Karpas-422 (cell line): ENCODE data around the gene CTNND2. TPM values are rescaled to one million over a fixed set of nuclear protein-coding genes. Genes with fewer than 3 reads are reported as not detected.

Source experiments
- DNase-seq: peaks from one replicate; pipeline ENCODE4 v3.0.0-alpha.2; 2015
- H2AFZ ChIP-seq: fragments of 200-600 bp; sonication (generic); 2 replicates; pipeline ENCODE4 v1.6.1; 2014; ENCODE audit warnings: antibody characterized with exemption, low read length, mixed read lengths
- H3K27ac ChIP-seq: fragments of 200-600 bp; sonication (generic); 2 replicates; pipeline ENCODE4 v1.5.1; 2014; ENCODE audit warnings: mild to moderate bottlenecking, low read length, moderate library complexity
- H3K27me3 ChIP-seq: fragments of 200-600 bp; sonication (generic); 2 replicates; pipeline ENCODE4 v1.6.1; 2014; ENCODE audit warnings: low read length, mixed read lengths
- H3K36me3 ChIP-seq: fragments of 200-600 bp; sonication (generic); 2 replicates; pipeline ENCODE4 v1.6.1; 2014; ENCODE audit warnings: low read length, mixed read lengths; ENCODE audit not compliant: insufficient read depth
- H3K4me1 ChIP-seq: fragments of 200-600 bp; sonication (generic); 2 replicates; pipeline ENCODE4 v1.6.1; 2014; ENCODE audit warnings: mild to moderate bottlenecking, low read length, mixed read lengths
- H3K4me2 ChIP-seq: fragments of 200-600 bp; sonication (generic); 2 replicates; pipeline ENCODE4 v1.6.1; 2014; ENCODE audit warnings: low read length, low read depth, mild to moderate bottlenecking; ENCODE audit not compliant: poor library complexity, severe bottlenecking
- H3K4me3 ChIP-seq: fragments of 200-600 bp; sonication (generic); 2 replicates; pipeline ENCODE4 v1.5.1; 2014; ENCODE audit warnings: mild to moderate bottlenecking, antibody characterized with exemption, low read length, mixed read lengths
- H3K79me2 ChIP-seq: fragments of 200-600 bp; sonication (generic); 2 replicates; pipeline ENCODE4 v1.6.1; 2014; ENCODE audit warnings: mild to moderate bottlenecking, low read length, mixed read lengths
- H3K9ac ChIP-seq: fragments of 200-600 bp; sonication (generic); 2 replicates; pipeline ENCODE4 v1.6.0; 2014; ENCODE audit warnings: low read length
- H3K9me2 ChIP-seq: fragments of 200-600 bp; sonication (generic), shearing (Covaris generic); replicated peaks from 2 replicates; pipeline ENCODE4 v1.6.0; 2014; ENCODE audit warnings: mild to moderate bottlenecking, low read length, moderate library complexity; ENCODE audit not compliant: insufficient read depth
- H3K9me3 ChIP-seq: fragments of 300-700, 200-600 bp; sonication (generic); 2 replicates; pipeline ENCODE4 v1.6.1; 2014; ENCODE audit warnings: low read length, mixed read lengths
- H4K20me1 ChIP-seq: fragments of 200-600 bp; sonication (generic); 2 replicates; pipeline ENCODE4 v1.6.1; 2014; ENCODE audit warnings: mild to moderate bottlenecking, antibody characterized with exemption, low read length, low read depth; ENCODE audit not compliant: insufficient read depth
- total RNA-seq: library from RNA; depleted of rRNA; stranded (reverse); fragments of >200 nt; shearing (Covaris generic); gene quantifications from 2 replicates; pipeline ENCODE4 v1.2.3, GENCODE V29; 2014; ENCODE audit warnings: low replicate concordance

CTNND2 gene
- total RNA-seq, 1 experiment from 2014 or later = not detected

DNA sequence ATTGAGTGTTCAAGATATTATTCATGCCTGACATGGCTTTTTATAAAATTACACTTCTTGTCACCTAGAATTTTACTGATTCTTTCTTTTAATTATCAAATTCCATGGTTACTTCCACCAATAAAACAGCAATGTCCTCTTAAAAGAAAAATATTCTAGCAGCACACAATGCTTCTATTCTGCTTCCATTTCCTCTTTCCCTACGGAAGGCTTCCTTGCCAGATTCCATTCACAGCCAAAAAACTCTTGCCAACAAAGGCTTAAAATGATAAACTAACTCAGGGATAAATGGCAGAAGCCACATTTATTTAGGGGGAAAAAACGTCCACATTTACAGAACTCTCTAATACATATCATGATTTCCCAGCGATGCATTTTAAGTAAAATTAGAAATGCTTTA is 111.6 kb downstream of the CTNND2 start:
- H3K4me1 ChIP-seq = no peaks in the 10 kb centered on the region
- no peaks in the 10 kb centered on the region for H3K36me3 ChIP-seq
- H3K9ac ChIP-seq = no peak overlapping the region
- DNase-seq = no peak
- no peak overlapping the region for H3K4me3 ChIP-seq
- H4K20me1 ChIP-seq = no peaks in the 10 kb centered on the region
- no peak overlapping the region for H3K27ac ChIP-seq
- H3K27me3 ChIP-seq = no peaks in the 10 kb centered on the region
- H3K9me2 ChIP-seq = no peaks in the 10 kb centered on the region
- peaks cover 22% of the 10 kb centered on the region for H3K9me3 ChIP-seq
- no peaks in the 10 kb centered on the region for H3K79me2 ChIP-seq
- H3K4me2 ChIP-seq = no peak overlapping the region
- H2AFZ ChIP-seq = no peak overlapping the region

DNA sequence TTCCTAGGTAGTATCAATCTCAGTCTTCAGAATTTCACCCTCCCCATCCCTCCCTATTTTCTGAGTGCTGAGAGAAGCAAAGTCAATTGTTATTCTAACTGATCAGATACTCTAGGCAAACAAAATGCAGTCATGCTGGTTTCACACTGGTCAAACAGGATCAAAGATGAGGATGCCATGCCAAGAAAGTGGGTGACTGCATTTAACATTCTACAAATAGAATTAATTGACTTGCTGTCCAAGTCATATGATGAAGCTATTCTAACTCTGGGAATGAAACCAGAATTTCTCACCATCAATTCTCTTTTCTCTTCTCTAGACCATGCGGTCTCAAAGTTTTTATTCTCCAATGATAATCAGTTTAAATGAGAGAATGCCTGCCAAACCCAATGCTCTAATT is 112.5 kb downstream of the CTNND2 start:
- Histone ChIP-seq H3K9ac (no peak overlapping the region), H3K27ac (no peak overlapping the region), H3K36me3 (no peaks in the 10 kb centered on the region), H3K79me2 (no peaks in the 10 kb centered on the region), H4K20me1 (no peaks in the 10 kb centered on the region), H3K4me2 (no peak overlapping the region), H3K27me3 (no peaks in the 10 kb centered on the region), H3K9me2 (no peaks in the 10 kb centered on the region), H3K9me3 (peaks cover 22% of the 10 kb centered on the region), H3K4me1 (no peaks in the 10 kb centered on the region), H3K4me3 (no peak overlapping the region), H2AFZ (no peak overlapping the region)
- no peak for DNase-seq

- peaks cover 19% of the 10 kb centered on the region; the same call in 1 of the 2 replicates for H3K9me3 ChIP-seq
- H3K9me2 ChIP-seq = no peaks in the 10 kb centered on the region
- no peaks in the 10 kb centered on the region for H3K36me3 ChIP-seq
- no peak overlapping the region for H3K27ac ChIP-seq
- H3K4me2 ChIP-seq = no peak overlapping the region
- H3K79me2 ChIP-seq = no peaks in the 10 kb centered on the region
- no peak overlapping the region for H3K4me3 ChIP-seq
- H3K27me3 ChIP-seq = no peaks in the 10 kb centered on the region
- H4K20me1 ChIP-seq = no peaks in the 10 kb centered on the region
- no peaks in the 10 kb centered on the region for H3K4me1 ChIP-seq
- no peak for DNase-seq
- H2AFZ ChIP-seq = no peak overlapping the region
- no peak overlapping the region for H3K9ac ChIP-seq
Observed at GRCh38 chr5:11790201-11790600, 114.0 kb downstream of the CTNND2 start.

DNA sequence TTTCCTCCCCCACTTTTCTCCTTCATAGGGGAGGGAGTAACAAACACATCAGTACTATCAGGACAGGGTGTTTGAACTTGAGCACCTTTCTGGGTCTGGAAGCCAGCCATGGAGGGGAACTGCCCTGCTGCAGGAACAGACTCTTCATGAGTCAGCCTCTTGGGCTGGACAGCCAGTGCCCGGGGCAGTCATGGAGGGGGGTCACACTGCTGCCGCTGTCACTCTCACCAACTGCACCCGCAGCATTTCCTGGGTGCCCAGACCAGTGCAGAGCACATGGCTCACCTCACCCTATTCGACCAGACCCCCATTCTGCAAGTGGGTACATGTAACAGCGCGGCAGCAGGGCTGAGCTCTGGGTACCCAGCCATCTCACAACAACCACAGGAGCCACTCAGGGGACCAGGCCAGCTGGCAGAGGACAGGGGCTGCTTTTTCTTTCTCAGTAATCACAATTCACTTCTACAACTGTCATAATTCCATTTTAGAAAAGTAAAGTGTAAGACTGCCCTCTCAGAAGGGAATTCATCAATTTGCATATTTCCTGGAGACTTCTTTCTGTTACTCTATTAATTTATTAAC is 118.4 kb downstream of the CTNND2 start:
- Histone ChIP-seq H3K9ac (no peak overlapping the region), H4K20me1 (no peaks in the 10 kb centered on the region), H2AFZ (no peak overlapping the region), H3K4me1 (no peaks in the 10 kb centered on the region), H3K9me2 (no peaks in the 10 kb centered on the region), H3K4me2 (no peak overlapping the region), H3K9me3 (peaks cover 9% of the 10 kb centered on the region), H3K27ac (no peak overlapping the region), H3K79me2 (no peaks in the 10 kb centered on the region), H3K36me3 (no peaks in the 10 kb centered on the region), H3K27me3 (no peaks in the 10 kb centered on the region), H3K4me3 (no peak overlapping the region)
- DNase-seq = no peak

GRCh38 chr5:11780641-11781345 is 123.5 kb downstream of the CTNND2 start:
- no peaks in the 10 kb centered on the region for H4K20me1 ChIP-seq
- H3K4me3 ChIP-seq = no peak overlapping the region
- H3K36me3 ChIP-seq = no peaks in the 10 kb centered on the region
- no peaks in the 10 kb centered on the region for H3K4me1 ChIP-seq
- DNase-seq = no peak
- H3K9ac ChIP-seq = no peak overlapping the region
- H3K79me2 ChIP-seq = no peaks in the 10 kb centered on the region
- no peak overlapping the region for H2AFZ ChIP-seq
- H3K27ac ChIP-seq = no peak overlapping the region
- no peaks in the 10 kb centered on the region for H3K9me2 ChIP-seq
- H3K27me3 ChIP-seq = no peaks in the 10 kb centered on the region
- peaks cover 15% of the 10 kb centered on the region for H3K9me3 ChIP-seq
- no peak overlapping the region for H3K4me2 ChIP-seq

- H3K9me3 ChIP-seq = peaks cover 13% of the 10 kb centered on the region
- no peaks in the 10 kb centered on the region for H4K20me1 ChIP-seq
- H3K79me2 ChIP-seq = no peaks in the 10 kb centered on the region
- DNase-seq = no peak
- no peak overlapping the region for H3K4me2 ChIP-seq
- H2AFZ ChIP-seq = no peak overlapping the region
- no peak overlapping the region for H3K4me3 ChIP-seq
- no peak overlapping the region for H3K9ac ChIP-seq
- no peaks in the 10 kb centered on the region for H3K36me3 ChIP-seq
- no peak overlapping the region for H3K27ac ChIP-seq
- H3K4me1 ChIP-seq = no peaks in the 10 kb centered on the region
- H3K9me2 ChIP-seq = no peaks in the 10 kb centered on the region
- H3K27me3 ChIP-seq = no peaks in the 10 kb centered on the region
Observed at GRCh38 chr5:11777096-11777495, 127.2 kb downstream of the CTNND2 start.

- Histone ChIP-seq H3K9me3 (peaks cover 10% of the 10 kb centered on the region), H3K4me2 (no peak overlapping the region), H3K36me3 (no peaks in the 10 kb centered on the region), H3K9me2 (no peaks in the 10 kb centered on the region), H2AFZ (no peak overlapping the region), H3K4me1 (no peaks in the 10 kb centered on the region), H3K27ac (no peak overlapping the region), H3K27me3 (no peaks in the 10 kb centered on the region), H3K4me3 (no peak overlapping the region), H3K9ac (no peak overlapping the region), H4K20me1 (no peaks in the 10 kb centered on the region), H3K79me2 (no peaks in the 10 kb centered on the region)
- DNase-seq = no peak
Observed at GRCh38 chr5:11770310-11770709, 133.9 kb downstream of the CTNND2 start.

GRCh38 chr5:11760934-11761603 is 143.2 kb downstream of the CTNND2 start:
- Histone ChIP-seq H3K4me2 (no peak overlapping the region), H3K79me2 (no peaks in the 10 kb centered on the region), H3K27me3 (no peaks in the 10 kb centered on the region), H3K9ac (no peak overlapping the region), H3K4me1 (no peaks in the 10 kb centered on the region), H3K9me3 (peaks cover 40% of the 10 kb centered on the region), H3K4me3 (no peak overlapping the region), H3K27ac (no peak overlapping the region), H4K20me1 (no peaks in the 10 kb centered on the region), H3K9me2 (no peaks in the 10 kb centered on the region), H3K36me3 (no peaks in the 10 kb centered on the region), H2AFZ (no peak overlapping the region)
- DNase-seq = no peak
